Measurements from ENCODE around the gene MXRA8.
A peak's percentile ranks its signal among the peaks of the same experiment; 100 is the strongest.

Gene MXRA8

DNA sequence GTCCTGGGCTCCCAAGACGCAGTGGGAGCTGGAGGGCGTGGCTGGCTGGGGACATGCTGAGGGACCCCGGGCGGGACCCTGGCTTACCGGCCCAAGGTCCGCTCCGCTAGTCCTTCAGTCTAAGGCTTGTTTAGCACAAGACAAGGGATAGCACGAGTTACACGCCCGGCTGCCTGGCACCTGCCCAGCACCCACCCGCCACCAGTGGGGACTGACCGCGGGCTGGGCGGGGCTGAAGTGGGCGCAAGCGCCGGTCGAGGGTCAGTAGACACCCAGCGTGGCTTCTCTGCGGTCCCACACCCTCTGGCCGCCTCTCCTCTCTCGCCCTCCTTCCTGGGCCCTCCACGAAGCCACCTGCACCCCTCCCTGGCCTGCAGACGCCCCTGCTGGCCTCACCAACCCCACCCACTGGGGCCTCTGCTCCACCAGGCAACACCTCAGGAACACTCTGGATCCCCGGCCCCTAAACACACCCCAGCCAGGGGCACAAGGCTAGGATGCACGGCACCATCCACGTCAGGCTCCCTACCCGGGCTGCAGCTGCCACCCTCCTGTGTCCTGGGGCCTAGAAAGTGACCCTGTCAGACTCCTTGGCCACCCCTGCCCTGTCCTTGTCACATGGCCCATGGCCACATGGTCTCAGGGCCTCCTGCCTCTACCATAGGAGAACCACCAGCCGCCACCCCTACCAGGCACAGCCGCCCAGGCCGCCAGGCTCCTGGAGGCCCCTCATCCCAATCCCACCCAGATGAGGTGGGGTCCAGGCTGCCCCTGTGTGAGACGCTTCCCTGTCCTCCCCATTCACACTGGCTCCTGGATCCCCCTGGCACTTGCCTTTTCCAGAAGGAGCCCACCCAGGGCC is 21.2 kb downstream of the MXRA8 start:
- no peak for DNase-seq (ENCODE audit: low read depth in 4 of 4, low spot score in 1 of 4)

DNA sequence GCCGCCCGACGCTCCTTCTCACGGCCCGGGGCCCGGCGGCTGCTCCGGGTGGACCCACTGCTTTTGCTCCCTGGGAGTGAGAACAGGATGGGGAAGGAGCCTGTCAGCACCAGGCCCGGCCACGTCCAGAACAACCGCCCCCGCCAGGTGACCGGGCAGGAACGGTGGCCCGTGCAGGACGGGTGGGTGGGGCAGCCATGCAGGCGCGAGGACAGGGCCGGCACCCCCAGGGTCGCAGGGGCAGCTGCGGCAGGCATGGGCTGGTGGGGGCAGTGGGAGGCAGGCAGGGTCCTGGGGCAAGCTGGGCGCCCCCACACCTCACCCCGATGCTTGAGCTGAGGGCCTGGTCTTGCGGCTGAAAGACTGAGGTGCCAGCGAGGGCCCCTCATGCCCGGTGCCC is 21.9 kb downstream of the MXRA8 start:
- DNase-seq (ENCODE audit: low read depth in 4 of 4, low spot score in 1 of 4) = no peak

DNA sequence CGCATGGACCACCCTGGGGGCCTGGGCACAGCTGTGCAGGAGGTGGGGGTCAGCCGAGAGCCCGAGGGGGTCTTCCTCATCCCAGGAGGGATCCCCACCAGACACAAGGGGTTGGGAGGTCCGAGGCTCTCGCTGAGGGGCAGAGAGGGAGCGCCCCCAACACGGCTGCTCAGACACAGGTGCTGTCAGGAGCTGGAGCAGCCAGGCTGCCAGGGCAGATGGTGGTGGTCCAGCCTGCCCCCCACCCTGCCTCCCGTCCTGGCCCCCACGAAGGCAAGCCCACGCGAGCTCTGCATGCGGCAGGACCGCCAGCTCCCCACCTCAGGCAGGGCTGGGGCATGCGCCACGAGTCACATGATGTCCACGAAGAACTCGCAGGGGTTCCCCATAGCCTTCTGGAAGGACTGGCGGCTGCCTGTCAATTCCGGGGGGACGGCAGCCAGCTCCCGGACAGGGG is 22.5 kb downstream of the MXRA8 start:
- DNase-seq (ENCODE audit: low read depth in 4 of 4, low spot score in 1 of 4) = no peak

DNA sequence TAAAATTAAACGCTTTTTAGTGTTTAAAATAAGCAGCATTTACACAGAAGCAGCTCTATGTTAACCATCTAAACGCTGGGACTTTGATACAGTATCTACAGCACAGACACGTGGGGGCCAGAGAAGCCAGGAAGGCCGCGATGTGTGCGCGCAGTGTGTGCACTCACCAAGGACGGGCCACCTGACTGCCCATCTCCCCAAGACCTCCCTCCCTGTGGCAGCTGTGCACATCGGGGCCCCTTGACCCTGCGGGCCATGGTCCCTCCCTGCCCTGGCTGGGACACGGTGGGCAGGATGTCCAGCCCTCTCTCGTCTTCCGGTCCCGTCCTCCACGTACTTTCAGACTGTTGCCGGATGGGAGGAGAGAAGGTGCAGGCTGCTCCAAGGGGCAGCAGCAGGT is 23.1 kb downstream of the MXRA8 start:
- no peak for DNase-seq (ENCODE audit: low read depth in 4 of 4, low spot score in 1 of 4)

DNA sequence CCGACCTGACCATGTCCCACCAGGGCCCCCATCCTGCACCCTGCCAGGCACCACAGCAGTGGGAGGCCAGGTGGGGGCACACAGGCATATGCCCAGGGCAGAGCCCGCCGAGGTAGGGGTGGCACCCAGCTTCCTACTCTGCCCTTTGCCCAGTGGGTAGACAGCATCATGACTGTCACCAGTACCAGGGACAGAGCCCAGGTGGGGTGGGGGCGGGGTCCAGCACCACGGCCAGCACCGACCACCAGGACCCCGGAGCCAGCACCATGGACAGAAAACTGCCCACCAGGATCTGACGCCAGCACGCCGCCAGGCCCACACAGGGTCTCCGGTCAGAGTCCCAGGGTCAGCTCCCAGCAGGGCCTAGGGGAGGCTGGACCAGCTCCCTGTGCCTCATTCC is 23.5 kb downstream of the MXRA8 start:
- no peak for DNase-seq (ENCODE audit: low read depth in 4 of 4, low spot score in 1 of 4)

DNA sequence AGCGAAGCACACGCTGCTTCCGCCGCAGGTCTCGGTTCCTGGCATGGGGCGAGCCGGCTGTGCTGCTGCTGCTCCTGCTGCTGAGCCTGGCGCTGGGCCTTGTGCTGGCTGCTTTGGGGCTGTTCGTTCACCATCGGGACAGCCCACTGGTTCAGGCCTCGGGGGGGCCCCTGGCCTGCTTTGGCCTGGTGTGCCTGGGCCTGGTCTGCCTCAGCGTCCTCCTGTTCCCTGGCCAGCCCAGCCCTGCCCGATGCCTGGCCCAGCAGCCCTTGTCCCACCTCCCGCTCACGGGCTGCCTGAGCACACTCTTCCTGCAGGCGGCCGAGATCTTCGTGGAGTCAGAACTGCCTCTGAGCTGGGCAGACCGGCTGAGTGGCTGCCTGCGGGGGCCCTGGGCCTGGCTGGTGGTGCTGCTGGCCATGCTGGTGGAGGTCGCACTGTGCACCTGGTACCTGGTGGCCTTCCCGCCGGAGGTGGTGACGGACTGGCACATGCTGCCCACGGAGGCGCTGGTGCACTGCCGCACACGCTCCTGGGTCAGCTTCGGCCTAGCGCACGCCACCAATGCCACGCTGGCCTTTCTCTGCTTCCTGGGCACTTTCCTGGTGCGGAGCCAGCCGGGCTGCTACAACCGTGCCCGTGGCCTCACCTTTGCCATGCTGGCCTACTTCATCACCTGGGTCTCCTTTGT is 24.7 kb downstream of the MXRA8 start:
- DNase-seq (ENCODE audit: low read depth in 4 of 4, low spot score in 1 of 4) = no peak

DNA sequence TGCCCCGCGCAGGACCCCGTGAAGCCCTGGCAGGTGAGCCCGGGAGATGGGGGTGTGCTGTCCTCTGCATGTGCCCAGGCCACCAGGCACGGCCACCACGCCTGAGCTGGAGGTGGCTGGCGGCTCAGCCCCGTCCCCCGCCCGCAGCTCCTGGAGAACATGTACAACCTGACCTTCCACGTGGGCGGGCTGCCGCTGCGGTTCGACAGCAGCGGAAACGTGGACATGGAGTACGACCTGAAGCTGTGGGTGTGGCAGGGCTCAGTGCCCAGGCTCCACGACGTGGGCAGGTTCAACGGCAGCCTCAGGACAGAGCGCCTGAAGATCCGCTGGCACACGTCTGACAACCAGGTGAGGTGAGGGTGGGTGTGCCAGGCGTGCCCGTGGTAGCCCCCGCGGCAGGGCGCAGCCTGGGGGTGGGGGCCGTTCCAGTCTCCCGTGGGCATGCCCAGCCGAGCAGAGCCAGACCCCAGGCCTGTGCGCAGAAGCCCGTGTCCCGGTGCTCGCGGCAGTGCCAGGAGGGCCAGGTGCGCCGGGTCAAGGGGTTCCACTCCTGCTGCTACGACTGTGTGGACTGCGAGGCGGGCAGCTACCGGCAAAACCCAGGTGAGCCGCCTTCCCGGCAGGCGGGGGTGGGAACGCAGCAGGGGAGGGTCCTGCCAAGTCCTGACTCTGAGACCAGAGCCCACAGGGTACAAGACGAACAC is 25.4 kb downstream of the MXRA8 start:
- no peak for DNase-seq (ENCODE audit: low read depth in 4 of 4, low spot score in 1 of 4)

DNA sequence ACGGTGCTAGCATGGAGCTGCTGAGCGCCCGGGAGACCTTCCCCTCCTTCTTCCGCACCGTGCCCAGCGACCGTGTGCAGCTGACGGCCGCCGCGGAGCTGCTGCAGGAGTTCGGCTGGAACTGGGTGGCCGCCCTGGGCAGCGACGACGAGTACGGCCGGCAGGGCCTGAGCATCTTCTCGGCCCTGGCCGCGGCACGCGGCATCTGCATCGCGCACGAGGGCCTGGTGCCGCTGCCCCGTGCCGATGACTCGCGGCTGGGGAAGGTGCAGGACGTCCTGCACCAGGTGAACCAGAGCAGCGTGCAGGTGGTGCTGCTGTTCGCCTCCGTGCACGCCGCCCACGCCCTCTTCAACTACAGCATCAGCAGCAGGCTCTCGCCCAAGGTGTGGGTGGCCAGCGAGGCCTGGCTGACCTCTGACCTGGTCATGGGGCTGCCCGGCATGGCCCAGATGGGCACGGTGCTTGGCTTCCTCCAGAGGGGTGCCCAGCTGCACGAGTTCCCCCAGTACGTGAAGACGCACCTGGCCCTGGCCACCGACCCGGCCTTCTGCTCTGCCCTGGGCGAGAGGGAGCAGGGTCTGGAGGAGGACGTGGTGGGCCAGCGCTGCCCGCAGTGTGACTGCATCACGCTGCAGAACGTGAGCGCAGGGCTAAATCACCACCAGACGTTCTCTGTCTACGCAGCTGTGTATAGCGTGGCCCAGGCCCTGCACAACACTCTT is 26.2 kb downstream of the MXRA8 start:
- no peak for DNase-seq (ENCODE audit: low read depth in 4 of 4, low spot score in 1 of 4)

DNA sequence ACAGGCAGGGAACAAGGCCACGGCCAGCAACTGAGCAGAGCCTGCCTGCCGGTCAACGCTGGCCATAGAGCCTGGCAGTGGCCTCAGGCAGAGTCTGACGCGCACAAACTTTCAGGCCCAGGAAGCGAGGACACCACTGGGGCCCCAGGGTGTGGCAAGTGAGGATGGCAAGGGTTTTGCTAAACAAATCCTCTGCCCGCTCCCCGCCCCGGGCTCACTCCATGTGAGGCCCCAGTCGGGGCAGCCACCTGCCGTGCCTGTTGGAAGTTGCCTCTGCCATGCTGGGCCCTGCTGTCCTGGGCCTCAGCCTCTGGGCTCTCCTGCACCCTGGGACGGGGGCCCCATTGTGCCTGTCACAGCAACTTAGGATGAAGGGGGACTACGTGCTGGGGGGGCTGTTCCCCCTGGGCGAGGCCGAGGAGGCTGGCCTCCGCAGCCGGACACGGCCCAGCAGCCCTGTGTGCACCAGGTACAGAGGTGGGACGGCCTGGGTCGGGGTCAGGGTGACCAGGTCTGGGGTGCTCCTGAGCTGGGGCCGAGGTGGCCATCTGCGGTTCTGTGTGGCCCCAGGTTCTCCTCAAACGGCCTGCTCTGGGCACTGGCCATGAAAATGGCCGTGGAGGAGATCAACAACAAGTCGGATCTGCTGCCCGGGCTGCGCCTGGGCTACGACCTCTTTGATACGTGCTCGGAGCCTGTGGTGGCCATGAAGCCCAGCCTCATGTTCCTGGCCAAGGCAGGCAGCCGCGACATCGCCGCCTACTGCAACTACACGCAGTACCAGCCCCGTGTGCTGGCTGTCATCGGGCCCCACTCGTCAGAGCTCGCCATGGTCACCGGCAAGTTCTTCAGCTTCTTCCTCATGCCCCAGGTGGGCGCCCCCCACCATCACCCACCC is 27.0 kb downstream of the MXRA8 start, which contains the start of gene TAS1R3:
TAS1R3 (plus strand) TSS at position 213 of the 898 bp plus-strand sequence; CDS start at position 279, 66 bp downstream.
- DNase-seq (ENCODE audit: low read depth in 4 of 4, low spot score in 1 of 4) = no peak

DNA sequence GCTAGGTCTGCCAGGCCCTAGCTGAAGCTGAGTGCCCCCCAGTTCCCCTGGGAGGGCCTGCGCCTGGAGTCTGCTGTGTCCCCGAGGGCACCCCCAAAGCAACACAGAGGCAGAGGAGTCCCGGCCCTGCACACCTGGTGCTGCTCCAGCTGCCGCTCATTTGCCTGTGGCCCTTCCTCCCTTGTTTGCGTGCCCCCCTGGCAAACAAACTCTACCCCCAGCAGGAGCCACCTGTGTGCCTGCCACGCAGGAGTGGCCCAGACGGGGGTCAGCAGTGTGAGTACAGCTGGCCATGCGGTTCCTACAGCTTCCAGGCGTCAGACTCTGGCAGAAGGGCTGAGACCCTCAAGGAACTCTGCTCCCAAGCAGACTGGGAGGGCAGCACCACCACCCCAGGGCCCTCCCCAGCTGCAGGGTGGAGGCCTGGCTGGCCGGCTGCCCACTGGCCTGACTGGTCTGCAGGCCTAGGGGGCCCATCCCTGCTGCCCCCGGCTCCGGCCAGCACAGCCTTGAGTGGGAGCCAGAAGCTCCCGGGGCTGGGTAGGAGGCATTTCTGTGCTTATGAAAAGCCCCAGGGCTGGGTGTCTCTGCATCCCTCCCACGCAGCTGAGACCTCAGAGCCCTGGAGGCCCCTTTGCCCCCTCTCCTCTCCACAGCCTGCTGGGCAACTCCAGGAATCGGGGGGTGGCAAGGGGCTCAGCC is 27.8 kb downstream of the MXRA8 start:
- no peak for DNase-seq (ENCODE audit: low read depth in 4 of 4, low spot score in 1 of 4)

DNA sequence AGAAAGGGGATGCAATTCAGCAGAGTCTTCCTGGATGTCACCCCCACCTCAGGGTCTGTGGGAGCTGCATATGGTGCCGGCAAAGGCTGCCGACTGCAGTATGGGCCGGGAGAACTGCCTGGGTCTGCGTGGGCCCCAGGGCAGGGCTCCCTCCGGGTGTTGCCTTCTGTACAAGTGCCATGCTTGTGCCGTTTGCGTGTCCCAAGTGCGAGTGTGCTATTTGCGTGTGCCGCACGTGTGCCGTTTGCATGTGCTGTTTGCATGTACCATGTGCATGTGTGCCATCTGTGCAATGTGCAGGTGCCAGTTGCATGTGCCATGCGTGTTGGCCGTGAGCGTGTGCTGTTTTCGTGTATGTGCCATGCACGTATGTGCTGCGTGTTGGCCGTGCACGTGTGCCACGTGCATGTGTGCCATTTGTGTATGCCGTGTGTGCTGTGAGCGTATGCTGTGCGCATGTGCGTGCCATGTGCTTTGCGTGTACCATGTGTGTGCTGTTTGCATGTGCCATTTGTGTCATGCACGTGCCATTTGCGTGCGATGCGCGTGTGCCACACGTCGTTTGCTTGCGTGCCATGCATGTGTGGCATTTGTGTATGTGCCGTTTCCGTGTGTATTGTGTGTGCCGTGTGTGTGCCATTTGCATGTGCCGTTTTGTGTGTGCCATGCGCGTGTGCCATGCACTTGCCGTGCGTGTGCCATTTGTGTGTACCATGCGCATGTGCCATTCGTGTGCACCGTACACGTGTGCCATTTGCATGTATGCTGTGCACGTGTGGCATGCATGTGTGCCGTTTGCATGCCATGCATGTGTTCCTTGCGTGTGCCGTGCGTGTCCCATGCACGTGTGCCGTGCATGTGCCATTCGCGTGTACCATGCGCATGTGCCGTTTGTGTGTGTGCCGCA is 28.8 kb downstream of the MXRA8 start:
- no peak for DNase-seq (ENCODE audit: low read depth in 4 of 4, low spot score in 1 of 4)

DNA sequence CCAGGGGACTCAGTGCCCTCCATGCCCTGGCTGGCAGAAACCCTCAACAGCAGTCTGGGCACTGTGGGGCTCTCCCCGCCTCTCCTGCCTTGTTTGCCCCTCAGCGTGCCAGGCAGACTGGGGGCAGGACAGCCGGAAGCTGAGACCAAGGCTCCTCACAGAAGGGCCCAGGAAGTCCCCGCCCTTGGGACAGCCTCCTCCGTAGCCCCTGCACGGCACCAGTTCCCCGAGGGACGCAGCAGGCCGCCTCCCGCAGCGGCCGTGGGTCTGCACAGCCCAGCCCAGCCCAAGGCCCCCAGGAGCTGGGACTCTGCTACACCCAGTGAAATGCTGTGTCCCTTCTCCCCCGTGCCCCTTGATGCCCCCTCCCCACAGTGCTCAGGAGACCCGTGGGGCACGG is 30.1 kb downstream of the MXRA8 start:
- DNase-seq (ENCODE audit: low read depth in 4 of 4, low spot score in 1 of 4) = no peak

DNA sequence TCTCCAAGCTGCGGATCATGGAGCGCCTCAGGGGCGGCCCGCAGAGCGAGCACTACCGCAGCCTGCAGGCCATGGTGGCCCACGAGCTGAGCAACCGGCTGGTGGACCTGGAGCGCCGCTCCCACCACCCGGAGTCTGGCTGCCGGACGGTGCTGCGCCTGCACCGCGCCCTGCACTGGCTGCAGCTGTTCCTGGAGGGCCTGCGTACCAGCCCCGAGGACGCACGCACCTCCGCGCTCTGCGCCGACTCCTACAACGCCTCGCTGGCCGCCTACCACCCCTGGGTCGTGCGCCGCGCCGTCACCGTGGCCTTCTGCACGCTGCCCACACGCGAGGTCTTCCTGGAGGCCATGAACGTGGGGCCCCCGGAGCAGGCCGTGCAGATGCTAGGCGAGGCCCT is 31.1 kb downstream of the MXRA8 start:
- DNase-seq (ENCODE audit: low read depth in 4 of 4, low spot score in 1 of 4) = no peak

DNA sequence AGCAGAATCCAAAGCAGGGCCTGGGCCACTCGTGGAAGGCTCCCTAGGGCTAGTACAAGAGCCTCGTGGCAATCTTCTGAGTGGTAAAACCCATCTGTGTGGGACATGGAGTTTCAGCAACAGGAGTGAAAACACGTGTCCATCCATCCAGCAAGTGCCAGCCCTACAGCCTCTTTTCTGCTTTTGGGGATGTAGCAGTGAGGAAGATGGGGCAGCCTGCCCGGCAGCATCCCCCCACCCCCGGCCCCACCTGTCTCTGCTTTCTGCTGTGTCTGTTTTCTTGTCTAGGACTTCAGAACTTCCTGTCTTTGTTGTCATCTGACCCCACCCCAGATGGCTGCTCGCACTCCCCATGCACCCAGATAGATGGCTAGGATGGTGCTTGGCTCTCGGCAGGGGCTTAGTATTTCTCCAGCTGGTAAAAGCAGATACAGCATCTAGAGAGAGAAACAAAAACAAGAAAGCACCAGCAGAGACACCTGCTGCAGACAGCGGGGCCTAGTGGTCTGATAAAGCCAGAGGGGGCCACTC is 32.2 kb downstream of the MXRA8 start:
- DNase-seq (ENCODE audit: low read depth in 4 of 4, low spot score in 1 of 4) = no peak

DNA sequence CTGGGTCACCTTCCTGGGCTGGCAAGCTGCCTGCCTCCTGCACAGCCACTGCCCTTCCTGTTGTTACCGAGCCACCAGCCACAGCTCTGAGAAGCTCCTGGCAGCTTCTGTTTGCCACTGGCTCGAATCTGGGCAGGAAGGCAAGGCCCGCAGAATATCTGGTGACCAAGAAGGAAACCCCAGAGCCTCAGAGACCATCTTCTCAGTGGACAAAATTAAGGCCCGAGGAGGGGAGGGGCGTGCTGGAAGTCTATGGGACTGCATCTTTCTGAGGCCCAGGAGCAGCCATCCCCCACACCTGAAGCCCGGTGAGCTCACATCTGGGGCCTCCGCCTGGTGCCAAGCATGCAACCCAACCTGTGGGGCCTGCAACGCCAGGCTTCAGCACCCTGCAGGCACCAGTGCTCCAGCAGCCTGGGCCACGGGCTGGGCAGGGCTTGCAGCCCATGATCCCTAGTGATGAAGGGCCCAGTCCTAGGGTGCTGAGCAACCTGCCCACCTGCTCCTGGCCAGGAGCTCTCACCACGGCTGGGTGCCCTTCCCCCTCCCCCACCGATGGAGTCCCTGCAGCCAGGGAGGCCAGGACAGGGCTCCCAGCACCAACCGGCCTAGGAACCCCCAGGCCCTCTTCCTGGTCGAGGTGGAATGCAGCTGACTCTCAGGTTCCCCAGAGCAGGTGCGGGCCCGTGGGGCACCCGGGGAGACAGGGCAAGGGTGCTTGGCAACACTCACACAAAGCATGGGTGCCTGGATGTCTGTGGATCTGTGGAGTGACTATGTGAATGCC is 32.9 kb downstream of the MXRA8 start:
- no peak for DNase-seq (ENCODE audit: low read depth in 4 of 4, low spot score in 1 of 4)

DNA sequence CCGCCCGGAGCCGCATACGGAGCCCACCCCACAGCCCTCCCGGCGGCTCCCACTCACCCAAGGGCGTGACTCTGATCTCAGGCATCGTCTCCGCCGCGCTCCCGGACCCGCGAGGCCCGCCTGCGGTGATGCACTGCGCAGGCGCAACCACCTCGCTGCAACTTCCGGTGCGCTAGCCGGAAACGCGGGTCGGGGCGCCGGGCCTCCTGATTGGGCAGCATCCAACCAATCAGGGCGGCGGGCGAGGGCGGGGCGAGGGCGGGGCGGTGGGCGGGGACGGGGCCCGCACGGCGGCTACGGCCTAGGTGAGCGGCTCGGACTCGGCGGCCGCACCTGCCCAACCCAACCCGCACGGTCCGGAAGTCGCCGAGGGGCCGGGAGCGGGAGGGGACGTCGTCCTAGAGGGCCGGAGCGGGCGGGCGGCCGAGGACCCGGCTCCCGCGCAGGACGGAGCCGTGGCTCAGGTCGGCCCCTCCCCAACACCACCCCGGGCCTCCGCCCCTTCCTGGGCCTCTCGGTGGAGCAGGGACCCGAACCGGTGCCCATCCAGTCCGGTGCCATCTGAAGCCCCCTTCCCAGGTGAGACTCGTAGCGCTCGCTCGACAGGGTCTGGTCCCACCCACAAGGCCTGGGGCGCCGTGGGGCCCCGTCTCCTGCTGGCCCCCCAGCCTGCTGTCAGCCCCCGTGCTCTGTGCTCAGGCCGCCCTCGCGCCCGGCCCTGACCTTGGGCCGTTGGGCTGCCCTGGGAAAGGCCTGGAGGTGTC is 33.6 kb downstream of the MXRA8 start, which contains the start of the genes CPTP and INTS11:
CPTP (plus strand) TSS at position 279 of the 764 bp plus-strand sequence. CDS start 2,109 bp downstream, outside the sequence.
INTS11 (minus strand) TSS at position 137 of the 764 bp plus-strand sequence; CDS start at position 85, 52 bp downstream.
- DNase-seq (ENCODE audit: low read depth in 4 of 4, low spot score in 1 of 4) = peak; percentile 89 to 94 (median 94)

Measured in stimulated activated CD4-positive, alpha-beta T cell treated with anti-CD3 and anti-CD28 coated beads, Interleukin-1b, Interleukin-23, amount 100 ng/mL, for 24 hours (primary cell).